HEK293 (cell line): ENCODE results near the gene SS18L1.

Experiments
- CTCF ChIA-PET: fragments of 350-600 bp; formaldehyde crosslinking; extraction: SDS; loops from one replicate; lab custom pipeline; 2021; ENCODE audit warnings: antibody characterized with exemption; lab: Yijun Ruan, JAX
- POLR2A ChIA-PET: fragments of 300-600 bp; formaldehyde crosslinking; extraction: SDS; loops from one replicate; lab custom pipeline; 2020; ENCODE audit warnings: antibody characterized with exemption, inconsistent platforms; lab: Yijun Ruan, JAX
- H3K27ac ChIP-seq: fragments of 200-500 bp; sonication (Bioruptor generic); 2 replicates; pipeline ENCODE4 v1.5.1; 2014; ENCODE audit warnings: low read depth, low read length, control low read depth, inconsistent platforms; ENCODE audit errors: extremely low read depth
- H3K36me3 ChIP-seq, 2 experiments: fragments of 200-500 bp in 1 of 2; sonication (Bioruptor generic) in 1 of 2; 1 replicate in 1 of 2; 2 replicates in 1 of 2; pipeline ENCODE4 v1.5.1; 2014 to 2017; ENCODE audit warnings: inconsistent platforms in 2 of 2, low read length in 2 of 2; ENCODE audit not compliant: control insufficient read depth in 2 of 2, insufficient read depth in 1 of 2
- H3K4me1 ChIP-seq: fragments of 200-500 bp; sonication (Bioruptor generic); 2 replicates; pipeline ENCODE4 v1.5.1; 2014; ENCODE audit warnings: mild to moderate bottlenecking, low read length, inconsistent platforms; ENCODE audit not compliant: control insufficient read depth, insufficient read depth
- H3K4me3 ChIP-seq: 2 replicates; pipeline ENCODE4 v1.5.1; 2011; ENCODE audit warnings: low read depth, mild to moderate bottlenecking, control low read depth, low read length, moderate library complexity
- H3K9me3 ChIP-seq: fragments of 200-500 bp; sonication (Bioruptor generic); 2 replicates; pipeline ENCODE4 v1.5.1; 2014; ENCODE audit warnings: low read depth, low read length, inconsistent platforms; ENCODE audit not compliant: control insufficient read depth, insufficient read depth
- BCL11A ChIP-seq: fragments of 450-650 bp; formaldehyde crosslinking; IDR thresholded peaks from 2 replicates; pipeline ENCODE4 v1.5.1; 2016; ENCODE audit warnings: low read depth, missing biosample characterization, missing genetic modification characterization
- GLIS2 ChIP-seq: fragments of 450-650 bp; formaldehyde crosslinking; IDR thresholded peaks from 2 replicates; pipeline ENCODE4 v1.5.1; 2016; ENCODE audit warnings: missing biosample characterization, missing genetic modification characterization
- PRDM1 ChIP-seq: fragments of 450-650 bp; formaldehyde crosslinking; IDR thresholded peaks from 2 replicates; pipeline ENCODE4; 2016; ENCODE audit warnings: missing biosample characterization, missing genetic modification characterization
- YY2 ChIP-seq: fragments of 450-650 bp; formaldehyde crosslinking; IDR thresholded peaks from 2 replicates; pipeline ENCODE4 v1.5.1; 2016; ENCODE audit warnings: missing biosample characterization, missing genetic modification characterization
- ZEB2 ChIP-seq: fragments of 450-650 bp; formaldehyde crosslinking; IDR thresholded peaks from 2 replicates; pipeline ENCODE4 v1.5.1; 2016; ENCODE audit warnings: missing biosample characterization, missing genetic modification characterization
- ZFP3 ChIP-seq: fragments of 450-650 bp; formaldehyde crosslinking; IDR thresholded peaks from 2 replicates; pipeline ENCODE4 v1.5.1; 2016; ENCODE audit warnings: low read depth, missing biosample characterization, missing genetic modification characterization
- ZFP41 ChIP-seq: fragments of 450-650 bp; formaldehyde crosslinking; IDR thresholded peaks from 2 replicates; pipeline ENCODE4 v1.5.1; 2016; ENCODE audit warnings: missing biosample characterization, missing genetic modification characterization, borderline replicate concordance
- ZNF10 ChIP-seq: fragments of 450-650 bp; formaldehyde crosslinking; IDR thresholded peaks from 2 replicates; pipeline ENCODE4 v1.5.1; 2017; ENCODE audit warnings: missing biosample characterization, missing genetic modification characterization
- ZNF112 ChIP-seq: fragments of 450-650 bp; formaldehyde crosslinking; IDR thresholded peaks from 2 replicates; pipeline ENCODE4 v1.5.0; 2017; ENCODE audit warnings: missing biosample characterization, missing genetic modification characterization
- ZNF114 ChIP-seq: fragments of 450-650 bp; formaldehyde crosslinking; IDR thresholded peaks from 2 replicates; pipeline ENCODE4 v1.5.0; 2017; ENCODE audit warnings: missing biosample characterization, missing genetic modification characterization
- ZNF174 ChIP-seq: fragments of 450-650 bp; formaldehyde crosslinking; IDR thresholded peaks from 2 replicates; pipeline ENCODE4 v1.5.0; 2017; ENCODE audit warnings: missing biosample characterization, mild to moderate bottlenecking, missing genetic modification characterization
- ZNF175 ChIP-seq: fragments of 450-650 bp; formaldehyde crosslinking; IDR thresholded peaks from 2 replicates; pipeline ENCODE4 v1.5.1; 2016; ENCODE audit warnings: missing biosample characterization, missing genetic modification characterization
- ZNF214 ChIP-seq: fragments of 450-650 bp; formaldehyde crosslinking; IDR thresholded peaks from 2 replicates; pipeline ENCODE4 v1.5.1; 2017; ENCODE audit warnings: missing biosample characterization, mild to moderate bottlenecking, missing genetic modification characterization, borderline replicate concordance
- ZNF223 ChIP-seq: fragments of 450-650 bp; formaldehyde crosslinking; IDR thresholded peaks from 2 replicates; pipeline ENCODE4 v1.5.1; 2016; ENCODE audit warnings: missing biosample characterization, missing genetic modification characterization
- ZNF24 ChIP-seq: fragments of 450-650 bp; formaldehyde crosslinking; IDR thresholded peaks from 2 replicates; pipeline ENCODE4 v1.5.1; 2016; ENCODE audit warnings: missing biosample characterization, missing genetic modification characterization
- ZNF302 ChIP-seq: fragments of 450-650 bp; formaldehyde crosslinking; IDR thresholded peaks from 2 replicates; pipeline ENCODE4 v1.5.1; 2016; ENCODE audit warnings: missing biosample characterization, missing genetic modification characterization, low read depth
- ZNF341 ChIP-seq: fragments of 450-650 bp; formaldehyde crosslinking; IDR thresholded peaks from 2 replicates; pipeline ENCODE4; 2016; ENCODE audit warnings: low read depth, missing biosample characterization, missing genetic modification characterization
- ZNF354C ChIP-seq: fragments of 450-650 bp; formaldehyde crosslinking; IDR thresholded peaks from 2 replicates; pipeline ENCODE4 v1.5.1; 2016; ENCODE audit warnings: missing biosample characterization, missing genetic modification characterization, low read depth, borderline replicate concordance
- ZNF416 ChIP-seq: fragments of 450-650 bp; formaldehyde crosslinking; IDR thresholded peaks from 2 replicates; pipeline ENCODE4 v1.5.1; 2016; ENCODE audit warnings: missing biosample characterization, missing genetic modification characterization
- ZNF501 ChIP-seq: fragments of 450-650 bp; formaldehyde crosslinking; IDR thresholded peaks from 2 replicates; pipeline ENCODE4 v1.5.1; 2016; ENCODE audit warnings: missing biosample characterization, missing genetic modification characterization
- ZNF548 ChIP-seq: fragments of 450-650 bp; formaldehyde crosslinking; IDR thresholded peaks from 2 replicates; pipeline ENCODE4 v1.5.1; 2016; ENCODE audit warnings: missing biosample characterization, missing genetic modification characterization
- ZNF654 ChIP-seq: fragments of 450-650 bp; formaldehyde crosslinking; IDR thresholded peaks from 2 replicates; pipeline ENCODE4 v1.5.1; 2016; ENCODE audit warnings: low read depth, missing biosample characterization, missing genetic modification characterization
- ZSCAN30 ChIP-seq: fragments of 450-650 bp; IDR thresholded peaks from 2 replicates; pipeline ENCODE4 v1.5.1; 2018; ENCODE audit warnings: missing biosample characterization, mild to moderate bottlenecking, missing genetic modification characterization, moderate library complexity
- TF ChIP-seq, protein P1 (sequence below): fragments of 450-650 bp; formaldehyde crosslinking; IDR thresholded peaks from 2 replicates; pipeline ENCODE4 v1.5.1; 2016; ENCODE audit warnings: missing biosample characterization, missing genetic modification characterization
- TF ChIP-seq, protein P2 (sequence below): fragments of 450-650 bp; formaldehyde crosslinking; IDR thresholded peaks from 2 replicates; pipeline ENCODE4 v1.5.1; 2016; ENCODE audit warnings: missing biosample characterization, missing genetic modification characterization
- TF ChIP-seq, protein P3 (sequence below): fragments of 450-650 bp; formaldehyde crosslinking; IDR thresholded peaks from 2 replicates; pipeline ENCODE4 v1.5.1; 2016; ENCODE audit warnings: missing biosample characterization, missing genetic modification characterization

Gene SS18L1

DNA sequence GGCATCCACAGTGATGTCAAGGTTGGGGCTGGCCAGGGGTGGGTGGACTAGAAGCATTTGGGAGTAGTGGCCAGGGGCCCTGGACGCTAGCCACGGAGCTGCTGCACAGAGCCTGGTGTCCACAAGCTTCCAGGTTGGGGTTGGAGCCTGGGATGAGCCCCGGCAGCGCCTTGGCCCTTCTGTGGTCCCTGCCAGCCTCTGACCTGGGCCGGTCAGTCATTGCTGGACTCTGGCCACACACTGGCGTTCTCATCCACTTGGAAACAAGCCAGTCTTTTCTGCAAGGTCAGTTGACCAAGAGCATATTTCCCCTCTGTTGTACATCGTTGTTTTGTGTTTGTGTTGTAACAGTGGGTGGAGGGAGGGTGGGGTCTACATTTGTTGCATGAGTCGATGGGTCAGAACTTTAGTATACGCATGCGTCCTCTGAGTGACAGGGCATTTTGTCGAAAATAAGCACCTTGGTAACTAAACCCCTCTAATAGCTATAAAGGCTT, 8.8 kb upstream of the SS18L1 start:
- POLR2A ChIA-PET, result interaction anchor here (0.6 to 3.5 kb wide), 5 partner anchors 8 to 164 kb away, joined by 3 to 15 read pairs (median 6); partner anchors contain the start of gene TAF4
- CTCF ChIA-PET, result interaction anchor here (0.6 to 3.5 kb wide), 4 partner anchors 9 to 126 kb away, joined by 3 to 33 read pairs (median 14); no protein-coding TSS in a partner anchor

DNA sequence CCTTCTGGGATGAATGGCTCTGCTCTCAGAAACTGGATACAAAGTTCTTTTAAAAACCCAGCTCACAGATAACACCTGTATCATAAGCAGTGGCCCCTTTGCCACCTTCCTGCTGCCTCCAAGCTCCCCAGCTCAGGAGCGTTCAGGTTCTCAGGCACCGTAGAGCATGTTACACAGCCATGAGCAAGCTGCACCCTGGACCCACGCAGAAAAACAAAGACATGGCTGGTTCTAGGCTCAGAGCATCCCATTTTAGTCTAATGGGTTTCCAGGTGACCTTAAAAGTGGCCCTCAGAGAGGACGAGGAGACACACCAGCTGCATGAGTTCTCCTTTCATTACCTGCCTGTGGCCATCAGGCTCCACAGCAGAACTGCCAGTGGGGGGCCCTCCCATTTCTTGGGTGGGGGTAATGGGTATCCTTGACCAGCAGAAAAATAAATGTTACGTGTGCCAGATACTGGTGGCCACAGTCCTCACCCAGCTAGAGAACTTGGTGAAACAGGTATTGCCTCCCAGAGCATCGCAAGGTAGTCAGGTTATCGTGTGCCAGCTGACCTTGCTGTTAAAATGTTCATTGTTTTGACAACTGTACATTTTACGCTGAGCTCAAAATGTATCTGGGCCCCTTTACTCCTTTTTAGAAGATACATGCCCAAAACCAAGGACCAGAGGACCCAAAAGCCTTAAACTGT, 7.8 kb upstream of the SS18L1 start:
- peak overlapping the region; percentile 42; the same call in 1 of the 2 replicates for H3K27ac ChIP-seq
- H3K9me3 ChIP-seq, result no peaks in the 10 kb centered on the region
- TF ChIP-seq ZNF548 (tag by site-specific recombination) (no peak), GLIS2 (tag by site-specific recombination) (0 out of 2 replicates have a peak, but pooled peaks have one; percentile 21)
- POLR2A ChIA-PET, result interaction anchor here (0.6 to 3.5 kb wide), 7 partner anchors 9 to 255 kb away, joined by 3 to 15 read pairs (median 5); partner anchors contain the start of gene TAF4
- H3K36me3 ChIP-seq, result peaks cover 12 to 99% of the 10 kb centered on the region in 2 experiments; a peak in 2 of 3 replicates
- CTCF ChIA-PET, result interaction anchor here (0.6 to 3.5 kb wide), 9 partner anchors 10 to 125 kb away, joined by 3 to 33 read pairs (median 4); no protein-coding TSS in a partner anchor
- no peak overlapping the region for H3K4me3 ChIP-seq
- no peaks in the 10 kb centered on the region for H3K4me1 ChIP-seq

More for the DNA sequence above, 8.8 kb upstream of the SS18L1 start:
- Histone ChIP-seq H3K9me3 (no peaks in the 10 kb centered on the region), H3K4me1 (no peaks in the 10 kb centered on the region), H3K36me3 (peaks cover 14 to 99% of the 10 kb centered on the region in 2 experiments), H3K4me3 (no peak overlapping the region), H3K27ac (no peak overlapping the region)
- TF ChIP-seq ZEB2 (tag by site-specific recombination), result no peak
- TF ChIP-seq ZNF112, result no peak
- no peak for TF ChIP-seq ZFP41
- TF ChIP-seq ZSCAN30 (tag by site-specific recombination), result no peak
- no peak for TF ChIP-seq ZNF174 (tag by site-specific recombination)
- TF ChIP-seq ZNF416 (tag by site-specific recombination), result no peak
- no peak for TF ChIP-seq ZNF501 (tag by site-specific recombination)
- TF ChIP-seq ZNF354C (tag by site-specific recombination), result no peak
- TF ChIP-seq ZNF302 (tag by site-specific recombination), result no peak
- no peak for TF ChIP-seq ZNF214 (tag by site-specific recombination)

- no peak overlapping the region for H3K4me3 ChIP-seq
- peaks cover 9 to 99% of the 10 kb centered on the region in 2 experiments; a peak in 2 of 3 replicates for H3K36me3 ChIP-seq
- ChIA-PET POLR2A (interaction anchor here (0.7 to 3.5 kb wide), 7 partner anchors 10 to 255 kb away, joined by 3 to 15 read pairs (median 5); partner anchors contain the start of gene TAF4), CTCF (interaction anchor here (0.6 to 3.5 kb wide), 8 partner anchors 9 to 126 kb away, joined by 3 to 33 read pairs (median 4); no protein-coding TSS in a partner anchor)
- H3K4me1 ChIP-seq, result no peaks in the 10 kb centered on the region
- H3K27ac ChIP-seq, result peak overlapping the region; percentile 42; the same call in 1 of the 2 replicates
- no peaks in the 10 kb centered on the region for H3K9me3 ChIP-seq
- TF ChIP-seq PRDM1 (tag by site-specific recombination) (peak; percentile 51; the same call in 1 of the 2 replicates), ZNF114 (tag by site-specific recombination) (no peak), YY2 (tag by site-specific recombination) (no peak), ZNF10 (tag by site-specific recombination) (no peak), ZNF654 (tag by site-specific recombination) (peak; percentile 70), ZNF341 (peak; percentile 26; the same call in 1 of the 2 replicates), ZFP3 (tag by site-specific recombination) (no peak), ZNF175 (no peak), ZNF24 (tag by site-specific recombination) (no peak), ZNF223 (tag by site-specific recombination) (no peak), BCL11A (tag by site-specific recombination) (no peak)
- TF ChIP-seq, protein P1, sequence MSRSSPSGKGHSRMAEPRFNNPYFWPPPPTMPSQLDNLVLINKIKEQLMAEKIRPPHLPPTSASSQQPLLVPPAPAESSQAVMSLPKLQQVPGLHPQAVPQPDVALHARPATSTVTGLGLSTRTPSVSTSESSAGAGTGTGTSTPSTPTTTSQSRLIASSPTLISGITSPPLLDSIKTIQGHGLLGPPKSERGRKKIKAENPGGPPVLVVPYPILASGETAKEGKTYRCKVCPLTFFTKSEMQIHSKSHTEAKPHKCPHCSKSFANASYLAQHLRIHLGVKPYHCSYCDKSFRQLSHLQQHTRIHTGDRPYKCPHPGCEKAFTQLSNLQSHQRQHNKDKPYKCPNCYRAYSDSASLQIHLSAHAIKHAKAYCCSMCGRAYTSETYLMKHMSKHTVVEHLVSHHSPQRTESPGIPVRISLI, result 0 out of 2 replicates have a peak, but pooled peaks have one; percentile 47
- TF ChIP-seq, protein P2, sequence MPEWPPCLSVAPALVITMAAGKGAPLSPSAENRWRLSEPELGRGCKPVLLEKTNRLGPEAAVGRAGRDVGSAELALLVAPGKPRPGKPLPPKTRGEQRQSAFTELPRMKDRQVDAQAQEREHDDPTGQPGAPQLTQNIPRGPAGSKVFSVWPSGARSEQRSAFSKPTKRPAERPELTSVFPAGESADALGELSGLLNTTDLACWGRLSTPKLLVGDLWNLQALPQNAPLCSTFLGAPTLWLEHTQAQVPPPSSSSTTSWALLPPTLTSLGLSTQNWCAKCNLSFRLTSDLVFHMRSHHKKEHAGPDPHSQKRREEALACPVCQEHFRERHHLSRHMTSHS (tag by site-specific recombination), result no peak
- TF ChIP-seq, protein P3, sequence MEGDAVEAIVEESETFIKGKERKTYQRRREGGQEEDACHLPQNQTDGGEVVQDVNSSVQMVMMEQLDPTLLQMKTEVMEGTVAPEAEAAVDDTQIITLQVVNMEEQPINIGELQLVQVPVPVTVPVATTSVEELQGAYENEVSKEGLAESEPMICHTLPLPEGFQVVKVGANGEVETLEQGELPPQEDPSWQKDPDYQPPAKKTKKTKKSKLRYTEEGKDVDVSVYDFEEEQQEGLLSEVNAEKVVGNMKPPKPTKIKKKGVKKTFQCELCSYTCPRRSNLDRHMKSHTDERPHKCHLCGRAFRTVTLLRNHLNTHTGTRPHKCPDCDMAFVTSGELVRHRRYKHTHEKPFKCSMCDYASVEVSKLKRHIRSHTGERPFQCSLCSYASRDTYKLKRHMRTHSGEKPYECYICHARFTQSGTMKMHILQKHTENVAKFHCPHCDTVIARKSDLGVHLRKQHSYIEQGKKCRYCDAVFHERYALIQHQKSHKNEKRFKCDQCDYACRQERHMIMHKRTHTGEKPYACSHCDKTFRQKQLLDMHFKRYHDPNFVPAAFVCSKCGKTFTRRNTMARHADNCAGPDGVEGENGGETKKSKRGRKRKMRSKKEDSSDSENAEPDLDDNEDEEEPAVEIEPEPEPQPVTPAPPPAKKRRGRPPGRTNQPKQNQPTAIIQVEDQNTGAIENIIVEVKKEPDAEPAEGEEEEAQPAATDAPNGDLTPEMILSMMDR (tag by site-specific recombination), result peak; percentile 57
Observed at GRCh38 chr20:62136283-62137091, 7.1 kb upstream of the SS18L1 start.
